GF-D8 (cell line): ENCODE data around the gene FMNL3.
A peak's percentile ranks its signal among the peaks of the same experiment; 100 is the strongest.
"Not testable (repeated sequence)": the region's sequence is repeated elsewhere in the genome, so short reads cannot be mapped to it uniquely, and the experiment has no call there.

Source experiments
- DNase-seq: peaks from one replicate; lab custom pipeline; 2025; lab: John Stamatoyannopoulos, UW

The FMNL3 gene, protein sequence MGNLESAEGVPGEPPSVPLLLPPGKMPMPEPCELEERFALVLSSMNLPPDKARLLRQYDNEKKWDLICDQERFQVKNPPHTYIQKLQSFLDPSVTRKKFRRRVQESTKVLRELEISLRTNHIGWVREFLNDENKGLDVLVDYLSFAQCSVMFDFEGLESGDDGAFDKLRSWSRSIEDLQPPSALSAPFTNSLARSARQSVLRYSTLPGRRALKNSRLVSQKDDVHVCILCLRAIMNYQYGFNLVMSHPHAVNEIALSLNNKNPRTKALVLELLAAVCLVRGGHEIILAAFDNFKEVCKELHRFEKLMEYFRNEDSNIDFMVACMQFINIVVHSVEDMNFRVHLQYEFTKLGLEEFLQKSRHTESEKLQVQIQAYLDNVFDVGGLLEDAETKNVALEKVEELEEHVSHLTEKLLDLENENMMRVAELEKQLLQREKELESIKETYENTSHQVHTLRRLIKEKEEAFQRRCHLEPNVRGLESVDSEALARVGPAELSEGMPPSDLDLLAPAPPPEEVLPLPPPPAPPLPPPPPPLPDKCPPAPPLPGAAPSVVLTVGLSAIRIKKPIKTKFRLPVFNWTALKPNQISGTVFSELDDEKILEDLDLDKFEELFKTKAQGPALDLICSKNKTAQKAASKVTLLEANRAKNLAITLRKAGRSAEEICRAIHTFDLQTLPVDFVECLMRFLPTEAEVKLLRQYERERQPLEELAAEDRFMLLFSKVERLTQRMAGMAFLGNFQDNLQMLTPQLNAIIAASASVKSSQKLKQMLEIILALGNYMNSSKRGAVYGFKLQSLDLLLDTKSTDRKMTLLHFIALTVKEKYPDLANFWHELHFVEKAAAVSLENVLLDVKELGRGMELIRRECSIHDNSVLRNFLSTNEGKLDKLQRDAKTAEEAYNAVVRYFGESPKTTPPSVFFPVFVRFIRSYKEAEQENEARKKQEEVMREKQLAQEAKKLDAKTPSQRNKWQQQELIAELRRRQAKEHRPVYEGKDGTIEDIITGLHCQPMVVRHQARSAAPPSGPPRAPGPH

GRCh38 chr12:49707128-49707811, at the start of gene FMNL3:
FMNL3 (minus strand) TSS chr12:49707405; CDS start chr12:49707180, 225 bp downstream.
- DNase-seq = peak; percentile 66

GRCh38 chr12:49750996-49751393, 43.8 kb upstream of the FMNL3 start:
- no peak for DNase-seq

DNA sequence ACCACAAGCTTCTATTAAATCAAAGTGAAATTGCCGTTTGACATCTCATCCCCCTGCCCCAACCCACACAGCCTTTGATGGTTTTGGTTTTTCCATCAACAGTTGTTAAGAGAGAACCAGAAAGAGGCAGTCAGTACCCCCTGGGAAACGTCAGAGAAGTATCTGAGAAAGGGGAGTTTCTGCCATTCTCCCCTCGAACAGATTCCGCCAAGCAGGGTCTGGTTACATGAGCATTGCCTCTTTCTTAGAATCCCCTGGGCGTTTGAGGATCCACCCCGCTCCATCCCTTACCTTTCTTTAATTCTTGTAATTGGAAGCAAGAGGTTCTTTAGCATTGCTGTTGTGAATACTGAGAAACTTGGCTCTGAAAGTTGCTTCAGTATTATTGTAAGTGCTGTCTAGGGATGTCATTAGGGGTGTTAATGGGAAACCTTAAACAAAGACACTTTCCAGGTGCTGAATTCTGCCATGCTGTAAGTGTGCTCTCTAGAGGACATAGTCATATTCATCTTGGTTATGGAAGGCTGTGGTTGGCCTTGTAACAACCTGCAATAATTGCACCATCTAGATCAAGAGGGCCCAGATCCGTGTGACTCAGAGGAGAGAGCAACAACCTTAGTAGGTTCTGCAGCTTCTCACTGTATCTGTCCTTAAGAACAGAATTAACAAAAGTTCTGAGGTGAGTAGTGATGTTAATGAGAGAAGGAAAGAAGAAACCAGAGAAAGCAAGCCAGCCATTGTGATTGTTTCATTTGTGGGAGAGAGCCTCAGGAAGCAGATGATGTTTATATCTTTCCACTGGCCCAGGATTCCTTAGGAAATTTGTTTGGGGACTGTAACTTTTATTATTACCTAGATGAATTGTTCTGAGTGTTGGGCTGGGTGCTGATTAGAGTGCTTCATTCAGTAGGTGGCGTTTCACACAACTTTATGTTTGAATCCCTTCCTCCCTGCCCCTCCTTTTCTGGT, 43.1 kb upstream of the FMNL3 start:
- peak; percentile 43 for DNase-seq

- DNase-seq = no peak
Observed at GRCh38 chr12:49748800-49749199, 41.6 kb upstream of the FMNL3 start.

GRCh38 chr12:49748306-49748705, 41.1 kb upstream of the FMNL3 start:
- no peak for DNase-seq

DNA sequence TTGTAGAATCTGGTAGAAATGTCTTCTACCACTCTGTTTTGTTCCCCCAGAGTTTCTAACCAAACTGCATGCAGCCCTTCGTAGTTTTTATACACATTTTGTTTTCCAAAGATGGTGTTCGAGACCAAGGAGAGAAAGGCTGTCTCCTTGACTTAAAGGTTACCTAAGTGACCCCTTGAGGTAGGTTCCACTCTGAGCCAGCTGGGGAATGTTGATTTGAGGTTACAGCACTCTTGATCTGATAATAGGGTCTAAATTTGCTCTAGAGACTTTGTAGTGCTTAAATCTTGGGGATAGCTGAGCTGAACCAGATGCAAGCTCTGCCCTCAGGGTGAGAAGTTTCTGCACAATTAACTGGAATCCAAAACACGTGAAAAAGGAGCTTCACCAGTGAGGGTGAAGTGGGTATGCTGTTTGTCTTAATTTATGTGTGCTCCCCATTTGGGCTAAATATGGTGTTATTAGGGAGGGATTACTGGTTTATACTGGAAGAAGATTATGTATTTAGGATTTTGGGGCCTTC, 37.2 kb upstream of the FMNL3 start:
- DNase-seq = no peak

DNA sequence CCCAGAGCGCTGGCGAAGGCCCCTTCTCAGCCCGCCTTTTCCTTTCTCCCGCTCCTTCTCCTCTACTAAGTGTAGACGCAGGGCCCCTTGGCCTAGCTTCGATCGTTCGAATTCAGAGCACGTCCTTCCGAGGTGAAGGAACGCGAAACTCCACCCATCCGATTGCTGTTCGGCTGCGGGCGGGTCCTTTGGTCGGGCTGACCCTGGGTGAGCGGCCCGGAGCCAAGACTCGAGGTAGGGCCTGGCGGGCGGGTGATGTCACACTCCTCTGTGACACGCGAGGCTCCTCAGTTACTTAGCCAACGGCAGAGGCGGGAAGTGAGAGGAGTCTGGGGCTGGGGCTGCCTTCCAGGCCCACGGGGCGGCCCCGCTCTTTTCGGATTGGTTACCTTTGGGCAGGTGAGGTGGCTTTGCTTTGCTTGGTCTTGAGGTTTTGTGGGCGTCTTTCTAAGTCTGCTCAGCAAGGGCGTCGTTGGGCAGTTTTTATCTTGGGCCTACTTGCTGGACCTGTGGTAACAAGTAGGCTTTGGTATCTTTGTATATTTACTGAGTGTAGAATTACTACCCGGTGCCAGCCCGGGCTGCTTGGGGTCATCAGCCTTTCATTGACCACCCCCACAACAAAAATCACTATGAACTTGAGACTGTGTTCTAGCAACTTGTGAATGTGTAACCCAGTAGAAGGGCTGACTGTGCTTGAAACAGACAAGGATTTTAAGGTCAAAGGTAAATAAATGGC, 34.8 kb upstream of the FMNL3 start:
- peak; percentile 81 for DNase-seq

- DNase-seq = peak; percentile 99
Observed at GRCh38 chr12:49740930-49741881, 34.0 kb upstream of the FMNL3 start, which contains the start of gene TMBIM6. TMBIM6 (plus strand) TSS chr12:49741557; CDS start chr12:49752494, 10,937 bp downstream.

GRCh38 chr12:49740277-49740676, 33.1 kb upstream of the FMNL3 start:
- not testable (repeated sequence) for DNase-seq

DNA sequence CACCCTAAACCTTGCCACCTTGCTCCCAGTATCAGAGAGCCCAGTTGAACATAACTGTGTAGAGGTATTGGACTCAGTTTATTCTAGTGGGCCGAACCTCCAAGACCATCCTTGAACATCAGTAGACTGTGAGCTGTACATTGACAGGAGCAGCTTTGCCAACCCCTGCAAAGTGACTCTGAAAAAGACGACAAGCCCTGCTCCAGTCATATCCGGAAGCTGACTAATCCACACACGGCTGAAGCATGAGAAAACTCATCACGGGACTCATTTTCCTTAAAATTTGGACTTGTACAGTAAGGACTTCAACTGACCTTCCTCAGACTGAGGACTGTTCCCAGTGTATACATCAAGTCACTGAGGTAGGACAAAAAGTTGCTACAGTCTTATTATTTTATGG, 31.5 kb upstream of the FMNL3 start:
- DNase-seq = not testable (repeated sequence)

DNA sequence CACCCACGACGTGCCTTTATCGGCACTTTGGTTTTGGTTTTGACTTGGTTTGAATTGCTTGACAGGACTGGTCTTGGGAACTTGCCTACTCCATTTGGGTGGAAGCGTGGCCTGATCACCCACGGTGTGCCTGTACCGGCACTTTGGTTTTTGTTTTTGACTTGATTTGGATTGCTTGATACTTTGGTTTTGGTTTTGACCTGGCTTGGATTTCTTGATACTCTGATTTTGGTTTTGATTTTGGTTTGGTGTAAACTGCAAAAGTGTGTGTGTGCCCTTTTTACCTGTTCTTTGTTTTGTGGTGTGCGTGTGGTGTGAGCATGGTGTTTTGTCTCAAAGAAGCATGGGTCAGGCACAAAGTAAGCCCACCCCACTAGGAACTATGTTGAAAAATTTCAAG, 27.7 kb upstream of the FMNL3 start:
- DNase-seq = not testable (repeated sequence)

- no peak for DNase-seq
Observed at GRCh38 chr12:49733219-49734017, 26.2 kb upstream of the FMNL3 start.

GRCh38 chr12:49730568-49731101, 23.4 kb upstream of the FMNL3 start:
- no peak for DNase-seq

- DNase-seq = no peak
Observed at GRCh38 chr12:49730050-49730449, 22.8 kb upstream of the FMNL3 start.

GRCh38 chr12:49728446-49728845, 21.2 kb upstream of the FMNL3 start:
- DNase-seq = no peak

DNA sequence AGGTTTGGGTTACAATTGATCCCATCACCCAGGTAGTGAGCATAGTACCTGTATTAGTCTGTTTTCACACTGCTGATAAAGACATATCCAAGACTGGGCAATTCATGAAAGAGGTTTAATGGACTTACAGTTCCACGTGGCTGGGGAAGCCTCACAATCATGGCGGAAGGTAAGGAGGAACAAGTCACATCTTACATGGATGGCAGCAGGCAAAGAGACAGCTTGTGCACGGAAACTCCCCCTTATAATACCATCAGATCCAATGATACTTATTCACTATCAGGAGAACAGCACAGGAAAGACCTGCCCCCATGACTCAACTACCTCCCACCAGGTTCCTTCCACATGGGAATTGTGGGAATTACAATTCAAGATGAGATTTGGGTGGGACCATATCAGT, 14.2 kb upstream of the FMNL3 start:
- DNase-seq = not testable (repeated sequence)

DNA sequence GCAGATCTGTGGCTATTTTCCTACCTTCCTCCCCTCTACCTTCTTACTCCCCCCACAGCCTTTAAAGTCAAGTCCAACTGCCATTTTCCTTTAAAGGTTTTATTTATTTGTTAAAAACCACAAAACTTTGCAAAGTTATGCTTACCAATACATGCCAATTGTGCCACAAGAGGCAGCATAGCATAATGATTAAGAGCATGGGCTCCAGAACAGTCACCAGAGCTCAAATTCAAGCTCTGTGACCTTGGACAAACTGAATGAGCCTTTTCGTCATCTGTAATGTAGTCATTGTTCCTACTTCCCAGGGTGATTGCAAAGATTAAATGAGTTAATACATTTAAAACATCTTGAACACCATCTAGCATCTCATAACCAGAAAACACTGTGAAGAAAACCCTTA, 13.0 kb upstream of the FMNL3 start:
- DNase-seq = no peak
